Gastrocnemius medialis (tissue), 4 donors: ENCODE results near the gene SGCA. TPM values are rescaled to one million over a fixed set of nuclear protein-coding genes. Genes with fewer than 3 reads are reported as not detected.

ENCODE experiments used
- ATAC-seq, 2 donors: fragments of 150-250 bp; one replicate each; pipeline ENCODE4 v1.9.1; 2016
- DNase-seq, 2 donors: peaks; one replicate each; pipeline ENCODE4 v3.0.0-alpha.2; 2019
- H3K27ac ChIP-seq, 4 donors: fragments of 200-600 bp; sonication (generic); 1 replicate in 1 of 4; 2 replicates in 3 of 4; pipeline ENCODE4 v1.5.1; 2016 to 2018; ENCODE audit warnings: mild to moderate bottlenecking in 2 of 4, moderate library complexity in 1 of 4
- H3K27me3 ChIP-seq, 3 donors: fragments of 200-600 bp; sonication (generic) in 2 of 3; 1 replicate in 1 of 3; 2 replicates in 2 of 3; pipeline versions ENCODE4 v1.5.1 to v1.6.0; 2016 to 2019; ENCODE audit warnings: mild to moderate bottlenecking in 1 of 3, moderate library complexity in 1 of 3
- H3K36me3 ChIP-seq, 2 donors: fragments of 200-600 bp; sonication (generic) in 1 of 2; one replicate each; pipeline ENCODE4 v1.5.1; 2017 to 2018
- H3K4me1 ChIP-seq, 2 donors: fragments of 200-600 bp; sonication (generic) in 1 of 2; one replicate each; pipeline ENCODE4 v1.5.1; 2016 to 2017; ENCODE audit warnings: mild to moderate bottlenecking in 2 of 2
- H3K4me3 ChIP-seq, 4 donors: fragments of 200-600 bp; sonication (generic) in 3 of 4; 1 replicate in 1 of 4; 2 replicates in 3 of 4; pipeline ENCODE4 v1.5.1; 2016 to 2019; ENCODE audit warnings: mild to moderate bottlenecking in 2 of 4
- H3K9me3 ChIP-seq, 3 donors: fragments of 200-600 bp; sonication (generic) in 2 of 3; 1 replicate in 1 of 3; 2 replicates in 2 of 3; pipeline ENCODE4 v1.5.1; 2016 to 2019
- CTCF ChIP-seq, 5 experiments: fragments of 450-650 bp in 3 of 5; fragments of 200-600 bp in 2 of 5; sonication (generic) in 2 of 5; IDR thresholded peaks in 4 of 5; conservative IDR thresholded peaks in 1 of 5; 1 replicate in 4 of 5; 2 replicates in 1 of 5; pipeline ENCODE4 v1.5.1; 2016 to 2019; ENCODE audit warnings: antibody characterized with exemption in 5 of 5, mild to moderate bottlenecking in 3 of 5, moderate library complexity in 3 of 5
- POLR2A ChIP-seq, 2 donors: fragments of 450-650 bp; IDR thresholded peaks; one replicate each; pipeline ENCODE4 v1.6.1; 2017; ENCODE audit warnings: antibody characterized with exemption in 2 of 2, mild to moderate bottlenecking in 2 of 2, moderate library complexity in 2 of 2
- in situ Hi-C, 4 donors: fragments of 200-750 bp; cut with MboI; loops; one replicate each; pipeline versions ENCODE4 v1.15.0 to v1.8.0; 2017; ENCODE audit warnings: low sequenced_read_pairs in 4 of 4
- intact Hi-C: fragments of 100-400 bp; cut with DNase I; formaldehyde crosslinking; loops from one replicate; pipeline ENCODE4 v1.15.1; 2023; ENCODE audit warnings: low total_unique reads
- total RNA-seq, 4 donors: library from RNA; depleted of rRNA; stranded (reverse); fragments of >200 nt; gene quantifications; one replicate each; pipeline versions ENCODE4 v1.1.0 to v1.2.3, GENCODE V29; 2016

The SGCA gene
- total RNA-seq, 4 donors from 2014 or later, result 227 to 385 (median 292) TPM

DNA sequence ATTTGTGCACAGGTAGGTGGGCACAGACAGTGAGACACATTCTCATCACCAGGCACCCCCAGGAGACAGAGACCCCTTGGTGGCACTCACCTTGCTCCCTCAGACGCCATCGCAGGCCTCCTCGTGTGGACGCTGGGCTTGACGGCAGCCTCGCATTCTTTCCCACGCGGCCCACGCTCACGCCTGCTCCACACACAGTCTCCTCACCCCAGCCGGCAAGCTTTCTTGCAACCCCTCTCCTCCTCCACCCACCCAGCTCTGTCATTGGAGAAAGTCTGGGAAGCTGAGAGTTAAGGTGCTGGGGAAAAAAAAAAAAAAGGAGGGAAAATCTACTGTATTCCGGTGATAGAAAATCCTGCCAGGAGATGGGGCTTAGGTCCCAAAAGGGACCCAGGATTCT is 14.8 kb downstream of the SGCA start:
- DNase-seq (no peak), ATAC-seq (no peak)
- intact Hi-C loops (no loop called here), in situ Hi-C loops (no loop called here)
- Histone ChIP-seq H3K36me3 (peaks cover 0 to 5% of the 10 kb centered on the region in 2 donors), H3K27ac (no peak overlapping the region), H3K4me1 (peaks cover 22 to 33% of the 10 kb centered on the region in 2 donors), H3K4me3 (no peak overlapping the region), H3K9me3 (no peaks in the 10 kb centered on the region), H3K27me3 (no peaks in the 10 kb centered on the region)
- TF ChIP-seq POLR2A (IDR thresholded peaks at IDR 0.05) (no peak), CTCF (IDR thresholded peaks at IDR 0.05 in 4 of 5, conservative IDR thresholded peaks at IDR 0.05 in 1 of 5) (no peak)

- no peak for TF ChIP-seq CTCF (IDR thresholded peaks at IDR 0.05 in 4 of 5, conservative IDR thresholded peaks at IDR 0.05 in 1 of 5)
- TF ChIP-seq POLR2A (IDR thresholded peaks at IDR 0.05), result no peak
- H3K27me3 ChIP-seq, result no peaks in the 10 kb centered on the region
- in situ Hi-C loops (no loop called here), intact Hi-C loops (no loop called here)
- DNase-seq (no peak), ATAC-seq (no peak)
- H3K27ac ChIP-seq, result no peak overlapping the region
- peaks cover 0 to under 1% of the 10 kb centered on the region in 2 donors for H3K36me3 ChIP-seq
- peaks cover 20 to 28% of the 10 kb centered on the region in 2 donors for H3K4me1 ChIP-seq
- no peak overlapping the region for H3K4me3 ChIP-seq
- H3K9me3 ChIP-seq, result no peaks in the 10 kb centered on the region
Measured at GRCh38 chr17:50181144-50181543, 15.3 kb downstream of the SGCA start.

GRCh38 chr17:50181591-50182560 is 16.1 kb downstream of the SGCA start:
- Histone ChIP-seq H3K9me3 (no peaks in the 10 kb centered on the region), H3K4me1 (peaks cover 13 to 21% of the 10 kb centered on the region in 2 donors), H3K27ac (no peak overlapping the region), H3K27me3 (no peaks in the 10 kb centered on the region), H3K4me3 (no peak overlapping the region), H3K36me3 (no peaks in the 10 kb centered on the region)
- no peak for ATAC-seq
- intact Hi-C loops, result no loop called here
- DNase-seq, result no peak
- TF ChIP-seq CTCF (IDR thresholded peaks at IDR 0.05 in 4 of 5, conservative IDR thresholded peaks at IDR 0.05 in 1 of 5), result no peak
- TF ChIP-seq POLR2A (IDR thresholded peaks at IDR 0.05), result no peak
- in situ Hi-C loops, result no loop called here

DNA sequence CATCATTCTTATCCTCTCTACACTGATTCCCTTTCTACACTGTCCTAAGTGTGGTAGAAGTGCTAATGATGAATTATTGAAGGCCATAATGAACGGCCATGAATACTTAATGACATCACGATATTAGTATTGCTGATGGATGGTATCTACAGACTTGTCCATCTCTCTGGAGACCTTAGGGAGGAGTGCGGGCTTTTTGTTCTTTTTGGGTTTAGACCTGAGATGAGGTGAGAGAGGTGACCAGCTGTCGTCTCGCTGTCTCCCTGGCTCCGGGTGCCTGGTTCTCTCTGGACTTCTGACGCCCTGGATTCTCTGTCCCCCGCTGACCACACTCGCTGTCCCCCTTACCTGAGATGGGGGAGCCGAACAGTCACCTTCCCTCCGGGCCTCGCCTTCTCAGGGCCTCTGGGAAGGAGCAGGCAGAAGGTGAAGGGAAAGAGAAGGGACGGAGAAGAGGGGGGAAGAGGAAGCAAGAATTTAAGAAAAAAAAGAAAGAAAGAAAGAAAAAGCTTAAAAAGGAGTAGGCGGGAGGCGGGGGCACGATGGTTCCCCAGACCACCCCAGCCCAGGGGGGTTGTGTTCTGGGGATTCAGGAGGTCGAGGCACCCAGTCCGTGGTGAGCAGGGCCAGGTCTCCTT is 17.1 kb downstream of the SGCA start:
- ATAC-seq, result no peak
- in situ Hi-C loops, result no loop called here
- no peak for DNase-seq
- no peaks in the 10 kb centered on the region for H3K36me3 ChIP-seq
- H3K4me1 ChIP-seq, result peaks cover 4 to 10% of the 10 kb centered on the region in 2 donors
- H3K27me3 ChIP-seq, result no peaks in the 10 kb centered on the region
- TF ChIP-seq CTCF (IDR thresholded peaks at IDR 0.05 in 4 of 5, conservative IDR thresholded peaks at IDR 0.05 in 1 of 5) (no peak), POLR2A (IDR thresholded peaks at IDR 0.05) (no peak)
- intact Hi-C loops, result no loop called here
- H3K9me3 ChIP-seq, result no peaks in the 10 kb centered on the region
- no peak overlapping the region for H3K4me3 ChIP-seq
- H3K27ac ChIP-seq, result peak overlapping the region in 1 of 4 donors; percentile 51
